GM10266 (cell line): ENCODE results near the gene CENPT.

Experiments
- DNase-seq: peaks from one replicate; pipeline ENCODE4 v3.0.0; 2012; ENCODE audit errors: extremely low spot score
- CTCF ChIP-seq: IDR thresholded peaks from 2 replicates; pipeline ENCODE4 v1.5.1; 2012; ENCODE audit warnings: mild to moderate bottlenecking, low read depth; ENCODE audit not compliant: control insufficient read depth, insufficient read depth; ENCODE audit errors: missing control alignments

Gene CENPT

GRCh38 chr16:67881621-67882161, 34.2 kb upstream of the CENPT start:
- TF ChIP-seq CTCF: no peak
- no peak for DNase-seq

GRCh38 chr16:67880584-67880983, 33.1 kb upstream of the CENPT start:
- no peak for DNase-seq
- TF ChIP-seq CTCF: no peak

DNA sequence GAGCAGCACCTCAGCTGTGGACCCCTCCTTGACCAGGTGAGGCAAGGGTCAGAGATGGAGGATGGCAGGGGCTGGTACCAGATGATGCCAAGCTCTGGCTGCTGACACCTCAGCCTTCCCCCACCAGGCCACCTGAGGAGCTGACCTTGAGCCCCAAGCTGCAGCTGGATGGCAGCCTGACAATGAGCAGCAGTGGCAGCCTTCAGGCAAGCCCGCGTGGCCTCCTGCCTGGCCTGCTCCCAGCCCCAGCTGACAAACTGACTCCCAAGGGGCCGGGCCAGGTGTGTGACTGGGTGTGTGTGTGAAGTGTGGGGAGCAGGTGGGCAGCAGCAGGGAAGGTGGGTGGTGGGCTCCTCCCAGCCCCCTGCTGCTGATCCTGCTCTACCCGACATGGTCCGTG, 32.4 kb upstream of the CENPT start:
- DNase-seq: no peak
- TF ChIP-seq CTCF: no peak

GRCh38 chr16:67879462-67879861, 32.0 kb upstream of the CENPT start:
- no peak for DNase-seq
- TF ChIP-seq CTCF: no peak

- TF ChIP-seq CTCF: no peak
- DNase-seq: no peak
These were observed 31.4 kb upstream of the CENPT start for GRCh38 chr16:67878846-67879245.

DNA sequence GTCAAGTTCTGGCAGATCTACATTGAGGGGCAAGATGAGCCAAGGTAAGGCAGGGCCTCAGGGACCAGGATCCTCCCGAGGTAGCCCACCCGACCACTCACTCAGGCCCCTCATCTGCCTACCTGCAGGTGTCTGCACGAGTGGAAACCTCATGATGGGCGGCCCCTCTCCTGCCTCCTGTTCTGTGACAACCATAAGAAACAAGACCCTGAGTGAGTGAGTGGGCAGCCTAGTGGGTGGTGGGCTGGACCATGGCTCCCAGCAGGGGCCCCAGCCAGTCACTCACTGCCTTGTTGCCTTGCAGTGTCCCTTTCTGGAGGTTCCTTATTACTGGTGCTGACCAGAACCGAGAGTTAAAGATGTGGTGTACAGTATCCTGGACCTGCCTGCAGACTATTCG, 30.7 kb upstream of the CENPT start:
- no peak for TF ChIP-seq CTCF
- DNase-seq: no peak

DNA sequence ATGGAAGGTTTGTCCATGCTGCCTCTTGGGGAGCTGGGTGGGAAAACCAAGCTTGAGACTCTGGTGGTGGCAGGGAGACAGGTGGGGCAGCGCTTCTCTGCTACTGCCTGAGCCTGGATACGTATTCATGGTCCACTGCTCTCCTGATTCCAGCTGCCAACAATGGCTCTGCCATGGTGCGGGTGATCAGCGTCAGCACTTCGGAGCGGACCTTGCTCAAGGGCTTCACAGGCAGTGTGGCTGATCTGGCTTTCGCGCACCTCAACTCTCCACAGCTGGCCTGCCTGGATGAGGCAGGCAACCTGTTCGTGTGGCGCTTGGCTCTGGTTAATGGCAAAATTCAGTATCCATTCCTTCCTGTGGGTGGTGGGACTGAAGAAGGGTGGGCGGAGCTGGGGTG, 29.6 kb upstream of the CENPT start:
- TF ChIP-seq CTCF: no peak

More for the DNA sequence above, 29.6 kb upstream of the CENPT start:
- DNase-seq: no peak
